ENCODE data around the gene COL18A1. TPM values are rescaled to one million over a fixed set of nuclear protein-coding genes. Genes with fewer than 3 reads are reported as not detected.
A peak's percentile ranks its signal among the peaks of the same experiment; 100 is the strongest.

The COL18A1 gene
- polyA plus RNA-seq, 3 donors from 2014 or later, result 0.30 to 1.8 (median 0.46) TPM

DNA sequence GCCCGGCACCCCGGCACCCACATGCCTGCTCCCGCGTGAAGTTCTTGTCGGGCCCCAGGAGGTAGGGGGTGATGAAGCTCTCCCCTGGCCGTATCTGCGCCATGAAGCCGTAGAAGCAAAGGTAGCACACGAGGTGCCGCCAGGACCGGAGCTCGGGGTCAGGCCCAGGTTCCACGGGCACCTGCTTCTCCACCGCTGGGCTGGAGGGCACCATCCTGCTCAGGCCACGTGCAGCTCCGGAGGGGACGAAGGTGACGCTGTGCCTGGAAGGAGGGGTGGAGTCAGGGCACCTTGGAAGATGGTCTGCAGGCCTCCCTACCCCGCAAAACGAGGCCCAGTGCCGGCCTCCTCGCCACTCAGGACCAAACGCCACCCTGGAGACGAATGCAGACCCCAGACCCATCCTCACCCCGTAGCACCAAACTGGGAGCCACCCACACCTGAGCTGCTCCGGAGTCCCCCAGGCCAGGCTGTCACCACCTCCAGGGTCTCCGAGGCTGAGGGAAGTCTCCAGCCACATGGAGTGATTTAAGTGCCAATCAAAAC lies 132.9 kb downstream of the COL18A1 start:
- Mint-ChIP-seq H3K36me3 (no peaks in the 10 kb centered on the region), H3K4me1 (peaks cover 4 to 5% of the 10 kb centered on the region in 2 donors), H3K27me3 (ENCODE audit: low read depth in 3 of 3) (peaks cover 0 to 3% (median 0%) of the 10 kb centered on the region in 3 donors), H3K4me3 (no peak overlapping the region), H3K27ac (no peak overlapping the region), H3K9me3 (no peaks in the 10 kb centered on the region)
- no peak for DNase-seq

DNA sequence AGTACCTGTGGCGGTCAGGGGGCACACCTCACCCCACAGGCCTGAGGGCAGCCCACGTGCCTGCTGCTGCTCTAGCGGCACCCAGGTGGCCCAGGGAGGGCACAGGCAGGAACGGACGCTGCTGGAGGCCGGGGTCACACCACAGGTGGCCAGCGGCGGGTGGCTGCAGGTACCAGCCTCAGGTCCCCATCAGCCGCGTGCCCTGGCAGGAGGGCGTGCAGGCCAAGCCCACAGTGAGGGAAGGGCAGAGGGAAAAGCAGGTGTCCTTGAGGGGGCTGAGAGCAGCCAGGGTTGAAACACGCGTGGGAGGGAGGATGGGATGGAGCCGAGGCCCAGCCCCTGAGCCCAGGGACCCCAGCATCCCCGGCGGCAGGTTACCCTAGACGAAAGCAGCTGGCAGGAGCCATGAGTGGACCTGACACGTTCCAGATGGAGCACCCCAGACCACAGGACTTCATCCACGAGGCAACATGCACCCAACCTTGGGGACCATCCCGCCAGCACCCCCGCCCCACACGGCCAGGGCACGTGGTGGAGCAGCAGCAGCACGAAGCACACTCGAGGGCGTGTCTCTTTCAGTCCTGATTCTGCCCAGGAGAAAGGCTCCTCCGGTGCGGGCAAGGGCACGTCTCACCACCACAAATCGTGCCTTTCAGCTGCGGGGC lies 133.5 kb downstream of the COL18A1 start:
- peaks cover 0 to 3% (median 0%) of the 10 kb centered on the region in 3 donors for H3K27me3 Mint-ChIP-seq (ENCODE audit: low read depth in 3 of 3)
- H3K27ac Mint-ChIP-seq, result no peak overlapping the region
- DNase-seq, result no peak
- H3K4me1 Mint-ChIP-seq, result peaks cover 4 to 5% of the 10 kb centered on the region in 2 donors
- H3K4me3 Mint-ChIP-seq, result no peak overlapping the region
- H3K9me3 Mint-ChIP-seq, result no peaks in the 10 kb centered on the region
- H3K36me3 Mint-ChIP-seq, result no peaks in the 10 kb centered on the region

DNA sequence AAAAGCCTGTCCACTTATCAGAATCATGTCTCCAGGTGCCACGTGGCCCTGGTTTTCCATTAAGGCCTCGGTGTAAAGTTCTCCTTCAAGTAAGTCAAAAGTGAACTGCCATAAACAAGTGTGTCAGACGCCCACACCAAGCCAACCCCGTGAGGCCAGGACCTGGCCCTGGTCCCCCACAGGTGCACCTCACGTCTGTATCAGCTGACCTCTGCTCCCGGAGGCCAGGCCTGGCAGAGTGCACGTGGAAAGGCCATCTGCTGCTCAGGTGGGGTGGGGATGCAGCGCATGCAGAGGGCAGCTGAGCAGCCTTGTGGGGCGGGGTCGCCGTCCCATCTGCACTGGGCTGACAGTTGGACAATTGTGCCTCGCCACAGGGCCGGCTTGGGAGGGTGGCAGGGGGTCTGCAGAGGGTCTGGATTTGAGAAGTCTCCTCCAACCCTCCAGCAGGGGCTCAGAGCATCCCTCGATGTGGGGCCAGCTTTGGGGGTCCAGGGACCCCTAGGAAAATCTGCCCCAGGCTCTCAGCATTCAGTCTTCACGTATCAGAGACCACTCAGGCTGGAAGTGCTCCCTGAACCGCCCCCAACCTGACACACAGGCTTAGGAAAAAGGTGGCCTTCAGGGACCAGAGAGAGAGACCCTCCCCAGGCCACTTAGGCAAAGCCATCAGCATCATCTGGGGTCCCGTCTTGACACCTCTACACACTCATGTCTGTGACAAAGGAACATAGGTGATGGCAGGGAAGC lies 134.3 kb downstream of the COL18A1 start:
- H3K4me3 Mint-ChIP-seq, result no peak overlapping the region
- DNase-seq, result no peak
- H3K27ac Mint-ChIP-seq, result no peak overlapping the region
- peaks cover 0 to 3% (median 0%) of the 10 kb centered on the region in 3 donors for H3K27me3 Mint-ChIP-seq (ENCODE audit: low read depth in 3 of 3)
- no peaks in the 10 kb centered on the region for H3K9me3 Mint-ChIP-seq
- H3K4me1 Mint-ChIP-seq, result peaks cover 4 to 5% of the 10 kb centered on the region in 2 donors
- H3K36me3 Mint-ChIP-seq, result no peaks in the 10 kb centered on the region

DNA sequence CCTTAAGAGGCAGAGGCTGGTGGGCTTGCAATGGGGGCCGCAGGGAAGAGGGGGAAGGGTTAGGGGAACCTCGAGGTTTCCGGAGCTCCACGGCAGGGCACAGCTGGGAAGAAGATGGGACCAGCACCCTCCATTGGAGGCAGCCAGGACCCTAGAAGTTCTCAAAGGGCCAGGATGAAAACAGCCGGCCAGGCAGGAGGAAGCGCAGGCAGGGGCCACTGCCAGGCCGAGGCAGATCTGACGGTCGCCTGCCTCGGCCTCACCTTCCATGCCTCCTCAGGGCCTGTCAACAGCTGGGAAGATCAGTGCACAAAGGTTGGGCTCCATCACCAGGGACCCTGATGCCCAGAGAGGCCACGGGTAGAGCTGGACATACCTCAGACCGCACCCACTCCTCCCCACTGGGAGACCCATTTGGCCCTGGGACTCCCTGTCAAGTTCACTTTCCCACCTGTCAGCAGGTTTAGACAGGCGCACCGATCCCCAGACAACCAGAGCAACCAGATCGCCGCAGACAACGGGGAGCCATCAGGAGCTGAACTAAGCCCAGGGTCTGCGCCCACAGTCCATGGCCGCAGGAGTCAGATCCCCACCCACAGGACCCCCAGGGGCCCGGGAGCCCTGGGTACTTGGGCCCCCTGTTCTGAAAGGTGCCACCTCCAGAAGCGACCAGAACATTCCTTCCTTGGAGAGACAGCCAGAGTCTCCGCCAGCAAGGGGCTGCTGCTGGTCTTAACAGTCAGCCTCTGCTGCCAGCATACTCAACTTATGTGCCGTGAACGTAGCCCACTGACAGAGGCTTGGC lies 135.0 kb downstream of the COL18A1 start:
- Mint-ChIP-seq H3K27me3 (ENCODE audit: low read depth in 3 of 3) (peaks cover 0 to 3% (median 0%) of the 10 kb centered on the region in 3 donors), H3K36me3 (no peaks in the 10 kb centered on the region), H3K27ac (no peak overlapping the region), H3K9me3 (no peaks in the 10 kb centered on the region), H3K4me3 (peak overlapping the region in 4 of 5 donors; percentile 59 to 83 (median 77)), H3K4me1 (peaks cover 4 to 5% of the 10 kb centered on the region in 2 donors)
- DNase-seq, result no peak

DNA sequence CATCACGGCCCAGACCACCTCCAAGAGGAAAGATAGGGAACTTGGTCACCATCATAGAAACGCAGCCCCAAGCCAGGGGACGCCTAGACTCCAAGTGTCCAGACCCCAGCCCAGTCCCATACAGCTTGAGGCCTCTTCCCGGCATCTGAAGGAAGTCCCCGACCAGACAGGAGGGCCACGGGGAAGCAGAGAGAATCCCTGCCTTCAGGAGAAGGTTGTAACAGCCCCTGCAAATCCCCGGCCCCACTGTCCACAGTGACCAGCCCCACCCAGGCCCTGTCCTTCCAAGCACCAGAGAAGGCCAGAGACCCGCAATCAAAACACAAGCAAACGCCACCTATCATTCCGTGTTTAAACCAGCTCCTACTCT lies 135.6 kb downstream of the COL18A1 start:
- peak overlapping the region; percentile 59 to 83 (median 73) for H3K4me3 Mint-ChIP-seq

DNA sequence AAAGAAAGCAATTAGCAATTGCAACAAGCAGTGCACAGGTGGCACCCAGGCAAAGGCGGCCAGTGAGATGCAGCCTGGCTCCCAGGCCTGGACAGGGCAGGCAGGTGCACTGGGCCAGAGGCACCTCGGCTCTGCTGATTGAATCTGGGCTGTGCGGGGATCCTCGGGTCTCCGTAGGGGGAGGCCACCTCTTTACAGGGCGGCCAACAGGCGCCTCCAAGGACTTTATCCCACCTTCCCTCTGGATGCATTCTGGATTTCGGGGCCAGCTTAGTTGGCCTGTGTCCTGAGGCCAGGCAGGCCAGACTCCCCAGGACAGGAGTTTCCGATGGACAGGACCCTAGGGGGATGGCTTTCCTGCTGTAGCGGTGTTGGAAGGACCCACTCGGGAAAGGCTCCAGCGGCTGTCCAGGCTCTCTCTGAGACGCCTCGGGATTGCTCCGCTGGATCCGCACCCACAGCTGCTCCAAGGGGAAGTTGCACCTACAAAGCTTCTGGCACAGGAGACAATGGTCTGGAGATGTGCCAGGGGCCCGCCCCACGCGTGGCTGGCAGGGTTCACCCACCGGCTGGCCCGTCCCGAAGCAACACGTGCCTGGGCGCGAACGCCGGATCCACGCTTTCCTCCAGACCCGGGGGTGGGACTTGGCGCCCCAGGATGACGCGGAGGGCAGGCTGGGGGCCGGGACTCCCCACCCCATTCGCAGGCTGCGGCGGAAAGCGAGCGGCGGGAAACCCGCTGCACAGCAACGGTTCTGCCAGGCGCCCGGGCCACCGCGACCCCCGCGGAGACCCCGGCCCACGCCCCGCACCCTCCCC lies 136.5 kb downstream of the COL18A1 start:
- peak overlapping the region in 3 of 6 donors; percentile 57 to 80 (median 73) for H3K27ac Mint-ChIP-seq
- H3K27me3 Mint-ChIP-seq (ENCODE audit: low read depth in 3 of 3), result peaks cover 0 to 3% (median 0%) of the 10 kb centered on the region in 3 donors
- peak; percentile 63 to 67 (median 66) for DNase-seq

More for the DNA sequence above, 135.6 kb downstream of the COL18A1 start:
- DNase-seq, result no peak
- H3K4me1 Mint-ChIP-seq, result peaks cover 4 to 5% of the 10 kb centered on the region in 2 donors
- peak overlapping the region in 3 of 6 donors; percentile 56 to 80 (median 57) for H3K27ac Mint-ChIP-seq
- no peaks in the 10 kb centered on the region for H3K9me3 Mint-ChIP-seq
- peaks cover 0 to 3% (median 0%) of the 10 kb centered on the region in 3 donors for H3K27me3 Mint-ChIP-seq (ENCODE audit: low read depth in 3 of 3)
- H3K36me3 Mint-ChIP-seq, result no peaks in the 10 kb centered on the region

DNA sequence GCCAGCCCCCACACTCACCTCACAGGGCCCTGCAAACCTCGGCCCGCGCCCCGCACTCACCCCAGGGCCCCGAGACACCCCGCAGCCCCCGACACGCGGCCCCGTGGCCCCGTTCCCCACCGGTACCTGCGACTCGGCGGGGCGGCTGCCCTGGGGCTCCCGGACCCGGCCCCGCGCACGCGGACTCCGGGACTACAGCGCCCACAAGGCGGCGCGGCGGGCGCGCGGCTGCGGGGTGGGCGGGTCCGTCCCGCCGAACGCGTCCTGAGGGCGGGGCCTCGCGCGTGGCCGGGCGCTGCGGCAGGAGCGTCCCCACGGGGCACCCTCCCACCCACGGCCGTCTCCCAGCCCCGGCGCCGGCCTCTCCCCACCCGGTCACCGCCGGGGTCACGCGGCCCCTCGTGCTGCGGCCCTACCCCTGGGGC lies 137.3 kb downstream of the COL18A1 start, which contains the start of gene SLC19A1:
Gene SLC19A1, minus strand, starts transcription at position 199 of the 425 bp plus-strand sequence. CDS start 4,481 bp downstream, outside the sequence.
- no peak within 1 kb of the TSS for H3K27ac Mint-ChIP-seq
- peak; percentile 68 to 75 (median 71) for DNase-seq
- no peaks in the 10 kb centered on the region for H3K9me3 Mint-ChIP-seq
- no peaks in the 10 kb centered on the region for H3K36me3 Mint-ChIP-seq
- H3K27me3 Mint-ChIP-seq (ENCODE audit: low read depth in 3 of 3), result peaks cover 0 to 3% (median 0%) of the 10 kb centered on the region in 3 donors
- peak within 1 kb of the TSS; percentile 43 to 82 (median 59) for H3K4me3 Mint-ChIP-seq
- peaks cover 4 to 5% of the 10 kb centered on the region in 2 donors for H3K4me1 Mint-ChIP-seq

More for the DNA sequence above, 136.5 kb downstream of the COL18A1 start:
- Mint-ChIP-seq H3K9me3 (no peaks in the 10 kb centered on the region), H3K4me1 (peaks cover 4 to 5% of the 10 kb centered on the region in 2 donors), H3K36me3 (no peaks in the 10 kb centered on the region), H3K4me3 (peak overlapping the region; percentile 59 to 83 (median 73))

DNA sequence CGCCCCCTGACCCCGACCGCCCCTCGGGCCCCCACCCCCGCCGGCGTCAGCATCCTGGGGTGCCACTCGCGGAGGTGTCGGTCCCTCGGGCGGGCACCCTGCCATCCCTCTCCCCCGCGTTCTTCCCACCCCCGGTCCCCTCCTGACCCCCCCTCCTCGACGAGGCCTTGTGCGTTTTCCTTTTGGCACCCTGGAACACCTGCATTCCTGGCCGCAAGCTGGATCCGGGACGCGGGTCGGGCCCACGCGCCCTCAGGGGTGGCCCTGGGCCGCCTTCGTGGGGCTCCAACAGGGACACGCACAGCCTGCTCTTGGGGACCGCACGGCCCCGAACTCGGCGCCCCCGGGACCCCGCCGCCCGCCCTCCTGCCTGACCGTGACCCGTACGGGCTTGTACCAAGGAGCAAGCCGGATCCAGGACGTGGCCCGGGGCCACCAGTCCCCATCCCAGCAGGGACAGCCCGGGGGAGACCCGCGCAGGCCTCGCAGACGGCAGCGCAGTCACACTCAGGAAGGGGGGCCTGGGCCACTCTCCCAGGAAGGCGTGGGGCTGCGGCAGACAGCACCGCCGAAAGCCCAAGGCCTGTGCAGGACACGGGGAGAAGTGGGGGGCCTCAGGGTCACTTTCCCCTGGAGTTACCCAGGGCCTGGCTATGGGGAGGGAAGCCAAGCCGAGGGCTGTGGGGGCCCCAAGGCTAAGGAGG lies 137.9 kb downstream of the COL18A1 start:
- H3K9me3 Mint-ChIP-seq, result no peaks in the 10 kb centered on the region
- no peaks in the 10 kb centered on the region for H3K36me3 Mint-ChIP-seq
- no peak overlapping the region for H3K27ac Mint-ChIP-seq

DNA sequence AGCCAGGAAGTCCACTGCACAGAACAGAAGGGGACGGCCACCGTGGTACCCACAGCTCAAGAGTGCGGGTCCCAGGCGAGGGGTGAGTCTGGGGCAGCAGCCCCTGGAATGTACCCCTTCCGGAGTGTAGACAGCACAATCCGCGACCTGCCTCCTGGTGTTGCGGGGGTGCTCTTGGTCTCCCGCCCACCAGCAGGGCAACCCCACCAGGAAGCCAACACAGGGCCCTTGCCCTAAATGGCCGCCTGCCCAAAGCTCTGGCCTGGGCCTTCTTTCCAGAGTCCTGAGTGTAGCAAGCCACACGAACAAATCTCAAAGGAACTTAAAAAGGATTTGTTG lies 138.4 kb downstream of the COL18A1 start:
- DNase-seq, result no peak
- H3K4me3 Mint-ChIP-seq, result peak overlapping the region; percentile 58 to 62 (median 60)
- no peak overlapping the region for H3K27ac Mint-ChIP-seq
- H3K4me1 Mint-ChIP-seq, result peaks cover 4 to 5% of the 10 kb centered on the region in 2 donors
- H3K27me3 Mint-ChIP-seq (ENCODE audit: low read depth in 3 of 3), result peaks cover 0 to 3% (median under 1%) of the 10 kb centered on the region in 3 donors
- H3K36me3 Mint-ChIP-seq, result no peaks in the 10 kb centered on the region
- no peaks in the 10 kb centered on the region for H3K9me3 Mint-ChIP-seq

More for the DNA sequence above, 137.9 kb downstream of the COL18A1 start:
- H3K27me3 Mint-ChIP-seq (ENCODE audit: low read depth in 3 of 3), result peaks cover 0 to 3% (median 0%) of the 10 kb centered on the region in 3 donors
- H3K4me1 Mint-ChIP-seq, result peaks cover 4 to 5% of the 10 kb centered on the region in 2 donors
- peak overlapping the region in 2 of 5 donors; percentile 50 to 62 for H3K4me3 Mint-ChIP-seq
- no peak for DNase-seq

DNA sequence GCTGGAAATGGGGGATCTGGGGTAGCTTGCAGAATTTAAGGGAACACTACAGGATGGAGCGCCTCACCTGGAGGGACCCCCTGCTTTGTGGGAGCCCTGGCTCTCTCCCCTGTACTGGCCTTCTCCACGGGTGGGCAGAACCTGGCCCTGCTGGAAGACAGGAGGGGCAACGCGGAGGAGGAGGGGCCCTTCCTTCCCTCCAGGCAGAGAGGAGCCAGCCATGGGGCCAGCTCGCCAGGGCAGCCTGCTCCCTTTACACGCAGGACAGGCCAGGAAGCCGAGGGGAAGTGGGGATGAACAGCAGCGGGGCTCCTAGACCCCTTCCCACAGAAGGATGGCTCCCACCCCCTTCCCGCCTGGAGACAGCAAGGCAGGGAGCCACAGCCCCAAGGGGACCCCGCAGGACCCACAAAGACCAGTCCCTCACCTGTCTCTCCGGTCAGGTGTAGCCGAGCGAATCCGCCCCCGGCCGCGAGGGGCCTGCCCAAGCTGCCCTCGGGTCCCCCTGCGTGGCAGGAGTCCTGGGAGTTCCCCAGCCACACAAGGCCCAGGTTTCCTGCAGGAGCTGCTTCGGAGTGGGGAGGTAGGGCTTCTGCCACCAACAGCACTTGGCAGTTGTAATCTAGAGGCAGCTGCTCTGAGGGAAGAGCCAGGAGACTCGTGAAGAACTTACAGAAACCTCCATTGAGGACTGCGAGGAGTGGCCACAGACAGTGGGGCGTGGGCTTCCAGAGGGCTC lies 138.9 kb downstream of the COL18A1 start:
- no peaks in the 10 kb centered on the region for H3K36me3 Mint-ChIP-seq
- DNase-seq, result no peak
- H3K27ac Mint-ChIP-seq, result no peak overlapping the region
- H3K4me3 Mint-ChIP-seq, result peak overlapping the region; percentile 58 to 62 (median 60)
- no peaks in the 10 kb centered on the region for H3K9me3 Mint-ChIP-seq
- H3K27me3 Mint-ChIP-seq (ENCODE audit: low read depth in 3 of 3), result peaks cover under 1 to 3% (median 2%) of the 10 kb centered on the region in 3 donors
- H3K4me1 Mint-ChIP-seq, result peaks cover 4 to 5% of the 10 kb centered on the region in 2 donors

DNA sequence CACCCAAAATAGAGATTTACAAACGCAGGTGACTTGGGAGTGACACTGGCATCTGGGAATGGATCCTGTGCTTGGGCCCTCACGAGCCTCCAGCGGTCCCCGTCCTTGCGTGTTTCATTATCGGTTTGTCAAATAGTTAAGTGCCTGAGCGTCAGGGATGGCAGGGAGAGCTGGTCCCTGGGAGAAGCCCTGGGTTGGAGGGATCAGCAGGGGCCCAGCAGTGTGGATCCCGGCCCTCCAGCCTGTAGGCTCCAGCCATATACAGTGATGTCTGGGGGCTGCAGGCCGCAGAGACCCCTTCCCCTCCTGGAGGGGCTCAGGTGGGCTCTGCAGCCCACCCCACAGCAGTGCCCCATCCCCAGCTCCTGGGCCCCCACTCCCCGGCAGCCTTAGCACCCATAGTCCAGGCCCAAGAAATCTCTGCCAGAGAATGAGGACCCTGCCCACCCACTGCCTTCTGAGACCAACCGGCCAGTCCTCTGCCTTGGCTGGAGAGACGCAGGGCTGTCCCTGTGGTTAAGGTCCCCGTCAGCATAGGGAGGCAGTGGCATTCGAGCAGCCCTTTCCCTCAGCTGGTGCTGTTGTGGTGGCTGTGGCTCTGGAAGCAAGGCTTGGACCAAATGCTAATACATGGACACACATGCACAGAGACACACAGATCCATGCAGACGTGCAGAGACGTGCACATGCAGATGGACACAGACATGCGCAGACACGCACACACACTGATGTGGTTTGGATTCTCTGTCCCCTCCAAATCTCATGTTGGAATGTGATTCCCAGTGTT lies 139.7 kb downstream of the COL18A1 start:
- Mint-ChIP-seq H3K36me3 (no peaks in the 10 kb centered on the region), H3K27me3 (ENCODE audit: low read depth in 3 of 3) (peaks cover 2 to 7% (median 3%) of the 10 kb centered on the region in 3 donors), H3K4me1 (peaks cover 4 to 7% of the 10 kb centered on the region in 2 donors), H3K27ac (no peak overlapping the region), H3K9me3 (no peaks in the 10 kb centered on the region), H3K4me3 (peak overlapping the region in 1 of 5 donors; percentile 29)
- DNase-seq, result no peak

All from immature natural killer cell (primary cell).